CD4-positive, alpha-beta memory T cell (primary cell): Measurements from ENCODE around the gene UNC80. TPM values are rescaled to one million over a fixed set of nuclear protein-coding genes. Genes with fewer than 3 reads are reported as not detected.

Experiments used
- CTCF ChIA-PET: fragments of 350-600 bp; sonication (Branson Sonifier 250); formaldehyde crosslinking; loops from one replicate; lab custom pipeline; 2021; ENCODE audit warnings: inconsistent platforms; ENCODE audit not compliant: partially characterized antibody; lab: Charles Lee
- POLR2A ChIA-PET: fragments of 350-600 bp; sonication (Branson Sonifier 250); formaldehyde crosslinking; loops from one replicate; lab custom pipeline; 2021; ENCODE audit not compliant: partially characterized antibody; lab: Charles Lee
- DNase-seq, 5 donors: peaks; one replicate each; pipeline versions ENCODE4 v3.0.0 to v3.0.0-alpha.2; 2020 to 2022; ENCODE audit warnings: mixed read lengths in 1 of 5
- H3K27ac ChIP-seq: one replicate; pipeline ENCODE4 v1.7.0; 2013; ENCODE audit warnings: low read depth, low read length
- H3K27me3 ChIP-seq: 2 replicates; pipeline ENCODE4 v1.7.0; 2013; ENCODE audit warnings: mild to moderate bottlenecking, low read length, moderate library complexity; ENCODE audit not compliant: insufficient read depth
- H3K36me3 ChIP-seq: 2 replicates; pipeline ENCODE4 v1.7.0; 2013; ENCODE audit warnings: mild to moderate bottlenecking, low read length, moderate library complexity; ENCODE audit not compliant: insufficient read depth
- H3K4me1 ChIP-seq: 2 replicates; pipeline ENCODE4 v1.7.0; 2013; ENCODE audit warnings: mild to moderate bottlenecking, low read length, moderate library complexity; ENCODE audit not compliant: insufficient read depth
- H3K4me3 ChIP-seq, 2 donors: one replicate each; pipeline ENCODE4 v1.7.0; 2013; ENCODE audit warnings: low read length in 2 of 2, mild to moderate bottlenecking in 1 of 2
- H3K9me3 ChIP-seq, 2 donors: one replicate each; pipeline ENCODE4 v1.7.0; 2013; ENCODE audit warnings: low read length in 2 of 2, control low read depth in 1 of 2; ENCODE audit not compliant: control insufficient read depth in 1 of 2
- H3K27ac Mint-ChIP-seq, 7 donors: one replicate each; pipeline ENCODE4 v1.8.0; 2020 to 2021; ENCODE audit warnings: mixed read lengths in 7 of 7, mild to moderate bottlenecking in 6 of 7, inconsistent platforms in 3 of 7, moderate library complexity in 3 of 7
- H3K27me3 Mint-ChIP-seq, 2 donors: one replicate each; pipeline ENCODE4 v1.8.0; 2020 to 2021; ENCODE audit warnings: mixed read lengths in 2 of 2
- H3K36me3 Mint-ChIP-seq, 2 donors: one replicate each; pipeline ENCODE4 v1.8.0; 2020 to 2021; ENCODE audit warnings: mixed read lengths in 2 of 2, inconsistent platforms in 1 of 2, mild to moderate bottlenecking in 1 of 2
- H3K4me1 Mint-ChIP-seq, 4 donors: one replicate each; pipeline ENCODE4 v1.8.0; 2020 to 2021; ENCODE audit warnings: mixed read lengths in 4 of 4, mild to moderate bottlenecking in 1 of 4
- H3K4me3 Mint-ChIP-seq, 8 donors: one replicate each; pipeline ENCODE4 v1.8.0; 2020 to 2021; ENCODE audit warnings: mixed read lengths in 8 of 8, mild to moderate bottlenecking in 7 of 8, moderate library complexity in 6 of 8, inconsistent platforms in 3 of 8
- H3K9me3 Mint-ChIP-seq, 8 donors: one replicate each; pipeline ENCODE4 v1.8.0; 2020 to 2021; ENCODE audit warnings: mixed read lengths in 8 of 8, mild to moderate bottlenecking in 5 of 8, inconsistent platforms in 3 of 8, moderate library complexity in 1 of 8
- intact Hi-C: fragments of 100-400 bp; cut with micrococcal nuclease; formaldehyde crosslinking; loops from one replicate; pipeline ENCODE4 v1.15.1; 2023
- polyA plus RNA-seq, 2 donors: library from polyadenylated mRNA; unstranded; fragments of 300-500 nt; fragmentation: Illumina TruSeq; gene quantifications; one replicate each; pipeline ENCODE4 v1.2.3, GENCODE V29; 2021
- total RNA-seq, 2 experiments: library from RNA; stranded (reverse); gene quantifications; one replicate each; pipeline ENCODE4 v1.2.3, GENCODE V29; 2021

UNC80 gene
- total and polyA plus RNA-seq, 4 experiments from 2014 or later, result not detected

GRCh38 chr2:209806318-209806717, 34.7 kb downstream of the UNC80 start:
- Histone ChIP-seq H3K9me3 (no peaks in the 10 kb centered on the region), H3K27ac (no peak overlapping the region), H3K4me1 (no peaks in the 10 kb centered on the region), H3K4me3 (no peak overlapping the region), H3K36me3 (no peaks in the 10 kb centered on the region), H3K27me3 (no peaks in the 10 kb centered on the region)
- intact Hi-C loops, result no loop called here
- Mint-ChIP-seq H3K36me3 (no peaks in the 10 kb centered on the region), H3K4me3 (no peak overlapping the region), H3K27ac (no peak overlapping the region), H3K4me1 (no peaks in the 10 kb centered on the region), H3K9me3 (peaks cover 0 to 3% (median 0%) of the 10 kb centered on the region in 8 donors), H3K27me3 (peaks cover 3 to 4% of the 10 kb centered on the region in 2 donors)
- ChIA-PET CTCF (no interaction called here), POLR2A (no interaction called here)
- no peak for DNase-seq

DNA sequence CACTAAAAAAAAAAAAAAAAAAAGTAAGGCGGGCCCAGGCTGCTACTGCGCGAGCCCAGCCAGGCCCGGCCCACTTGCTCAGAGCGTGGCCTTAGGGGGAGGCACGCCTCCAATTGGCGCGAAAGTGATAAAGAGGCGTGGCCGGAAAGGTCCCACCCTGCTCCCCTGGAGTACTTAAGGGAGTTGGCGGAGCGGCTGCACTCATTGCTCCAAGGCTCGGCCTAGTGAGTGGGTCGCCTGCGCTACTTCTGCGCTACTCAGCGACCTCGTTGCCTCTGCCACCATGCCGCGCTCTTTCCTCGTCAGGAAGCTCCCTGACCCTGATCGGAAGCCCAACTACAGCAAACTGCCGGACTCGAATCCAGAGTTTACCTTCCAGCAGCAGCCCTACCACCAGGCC, 36.9 kb downstream of the UNC80 start:
- Mint-ChIP-seq H3K36me3 (no peaks in the 10 kb centered on the region), H3K27me3 (peaks cover 0 to 3% of the 10 kb centered on the region in 2 donors), H3K27ac (no peak overlapping the region), H3K4me1 (no peaks in the 10 kb centered on the region), H3K4me3 (no peak overlapping the region), H3K9me3 (peaks cover 0 to 3% (median 0%) of the 10 kb centered on the region in 8 donors)
- no peak for DNase-seq
- no peak overlapping the region for H3K27ac ChIP-seq
- no peaks in the 10 kb centered on the region for H3K36me3 ChIP-seq
- ChIA-PET POLR2A (no interaction called here), CTCF (no interaction called here)
- intact Hi-C loops, result no loop called here
- H3K4me3 ChIP-seq, result no peak overlapping the region
- H3K27me3 ChIP-seq, result no peaks in the 10 kb centered on the region
- no peaks in the 10 kb centered on the region for H3K4me1 ChIP-seq
- H3K9me3 ChIP-seq, result no peaks in the 10 kb centered on the region

GRCh38 chr2:209809256-209809655, 37.6 kb downstream of the UNC80 start:
- Histone ChIP-seq H3K27me3 (no peaks in the 10 kb centered on the region), H3K36me3 (no peaks in the 10 kb centered on the region), H3K27ac (no peak overlapping the region), H3K9me3 (no peaks in the 10 kb centered on the region), H3K4me1 (no peaks in the 10 kb centered on the region), H3K4me3 (no peak overlapping the region)
- no peaks in the 10 kb centered on the region for H3K4me1 Mint-ChIP-seq
- peaks cover 0 to 3% (median 0%) of the 10 kb centered on the region in 8 donors for H3K9me3 Mint-ChIP-seq
- intact Hi-C loops, result no loop called here
- H3K27ac Mint-ChIP-seq, result no peak overlapping the region
- H3K27me3 Mint-ChIP-seq, result peaks cover 0 to 2% of the 10 kb centered on the region in 2 donors
- ChIA-PET CTCF (no interaction called here), POLR2A (no interaction called here)
- H3K4me3 Mint-ChIP-seq, result no peak overlapping the region
- no peak for DNase-seq
- no peaks in the 10 kb centered on the region for H3K36me3 Mint-ChIP-seq

DNA sequence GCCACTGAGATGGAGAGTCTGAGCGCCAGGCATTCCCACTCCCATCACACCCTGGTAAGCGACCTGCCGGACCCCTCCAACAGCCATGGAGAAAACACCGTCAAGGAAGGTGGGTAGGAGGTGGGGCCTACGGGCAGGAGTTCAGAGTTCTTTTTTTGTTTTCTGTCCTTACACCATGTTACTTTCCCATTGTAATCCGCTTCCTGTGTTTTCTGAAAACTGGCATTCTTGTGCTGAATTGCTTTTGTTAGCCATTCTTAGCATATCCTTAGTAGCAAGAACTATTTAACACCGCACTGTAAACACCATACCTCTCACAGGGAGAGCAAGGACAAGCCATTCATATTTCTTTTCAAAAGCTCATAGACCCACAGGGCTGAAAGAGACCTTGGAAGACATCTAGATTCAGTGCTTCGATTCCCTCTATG, 46.2 kb downstream of the UNC80 start:
- no peak overlapping the region for H3K27ac Mint-ChIP-seq
- H3K27me3 ChIP-seq, result no peaks in the 10 kb centered on the region
- H3K4me1 ChIP-seq, result no peaks in the 10 kb centered on the region
- H3K27ac ChIP-seq, result no peak overlapping the region
- H3K27me3 Mint-ChIP-seq, result peaks cover 0 to 4% of the 10 kb centered on the region in 2 donors
- H3K36me3 ChIP-seq, result no peaks in the 10 kb centered on the region
- no peak overlapping the region for H3K4me3 ChIP-seq
- H3K4me1 Mint-ChIP-seq, result no peaks in the 10 kb centered on the region
- peaks cover 0 to 4% (median 0%) of the 10 kb centered on the region in 8 donors for H3K9me3 Mint-ChIP-seq
- intact Hi-C loops, result no loop called here
- H3K36me3 Mint-ChIP-seq, result no peaks in the 10 kb centered on the region
- ChIA-PET CTCF (no interaction called here), POLR2A (no interaction called here)
- DNase-seq, result no peak
- no peaks in the 10 kb centered on the region for H3K9me3 ChIP-seq
- no peak overlapping the region for H3K4me3 Mint-ChIP-seq

DNA sequence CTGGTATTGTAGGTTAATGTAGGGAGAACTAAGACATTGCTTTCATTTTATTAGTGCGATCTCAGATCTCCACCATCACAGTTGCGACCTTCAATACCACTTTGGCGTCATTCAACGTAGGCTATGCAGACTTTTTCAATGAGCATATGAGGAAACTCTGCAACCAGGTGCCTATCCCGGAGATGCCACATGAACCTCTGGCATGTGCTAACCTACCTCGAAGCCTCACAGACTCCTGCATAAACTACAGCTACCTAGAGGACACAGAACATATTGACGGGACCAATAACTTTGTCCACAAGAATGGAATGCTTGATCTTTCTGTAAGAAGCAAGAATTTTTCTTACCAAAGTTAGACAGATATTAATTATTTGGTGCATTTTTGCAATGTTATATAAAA, 47.3 kb downstream of the UNC80 start:
- H3K27ac ChIP-seq, result no peak overlapping the region
- H3K4me1 Mint-ChIP-seq, result no peaks in the 10 kb centered on the region
- DNase-seq, result no peak
- peaks cover 0 to 2% of the 10 kb centered on the region in 2 donors for H3K27me3 Mint-ChIP-seq
- no peaks in the 10 kb centered on the region for H3K36me3 Mint-ChIP-seq
- no peak overlapping the region for H3K27ac Mint-ChIP-seq
- POLR2A ChIA-PET, result no interaction called here
- no peaks in the 10 kb centered on the region for H3K27me3 ChIP-seq
- H3K9me3 ChIP-seq, result no peaks in the 10 kb centered on the region
- no peak overlapping the region for H3K4me3 ChIP-seq
- no peak overlapping the region for H3K4me3 Mint-ChIP-seq
- CTCF ChIA-PET, result no interaction called here
- intact Hi-C loops, result no loop called here
- H3K36me3 ChIP-seq, result no peaks in the 10 kb centered on the region
- peaks cover 0 to 3% (median 0%) of the 10 kb centered on the region in 8 donors for H3K9me3 Mint-ChIP-seq
- no peaks in the 10 kb centered on the region for H3K4me1 ChIP-seq

DNA sequence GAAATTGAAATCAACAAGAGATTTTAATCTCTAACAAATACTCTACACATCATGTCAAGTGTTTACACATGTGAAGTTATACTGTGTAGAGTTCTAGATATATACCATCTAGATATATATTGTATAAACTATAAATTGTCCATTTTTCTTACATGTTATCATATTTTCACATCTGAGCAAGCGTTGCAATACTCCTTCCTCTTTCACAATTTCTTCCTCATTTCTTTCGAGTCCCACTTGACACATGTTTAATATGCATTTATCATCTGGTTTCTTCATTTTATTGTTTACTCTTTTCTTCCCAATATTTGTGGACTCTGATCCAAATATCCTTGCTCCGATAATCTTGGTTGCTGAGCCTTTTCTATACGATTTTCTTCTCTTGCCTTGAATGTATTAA, 50.2 kb downstream of the UNC80 start:
- H3K9me3 Mint-ChIP-seq, result peaks cover 0 to 3% (median 0%) of the 10 kb centered on the region in 8 donors
- Histone ChIP-seq H3K27me3 (no peaks in the 10 kb centered on the region), H3K36me3 (no peaks in the 10 kb centered on the region), H3K4me3 (no peak overlapping the region), H3K27ac (no peak overlapping the region), H3K9me3 (no peaks in the 10 kb centered on the region), H3K4me1 (no peaks in the 10 kb centered on the region)
- no peaks in the 10 kb centered on the region for H3K4me1 Mint-ChIP-seq
- DNase-seq, result no peak
- peaks cover 2 to 3% of the 10 kb centered on the region in 2 donors for H3K27me3 Mint-ChIP-seq
- intact Hi-C loops, result no loop called here
- no peak overlapping the region for H3K4me3 Mint-ChIP-seq
- H3K27ac Mint-ChIP-seq, result no peak overlapping the region
- POLR2A ChIA-PET, result no interaction called here
- CTCF ChIA-PET, result no interaction called here
- H3K36me3 Mint-ChIP-seq, result no peaks in the 10 kb centered on the region

DNA sequence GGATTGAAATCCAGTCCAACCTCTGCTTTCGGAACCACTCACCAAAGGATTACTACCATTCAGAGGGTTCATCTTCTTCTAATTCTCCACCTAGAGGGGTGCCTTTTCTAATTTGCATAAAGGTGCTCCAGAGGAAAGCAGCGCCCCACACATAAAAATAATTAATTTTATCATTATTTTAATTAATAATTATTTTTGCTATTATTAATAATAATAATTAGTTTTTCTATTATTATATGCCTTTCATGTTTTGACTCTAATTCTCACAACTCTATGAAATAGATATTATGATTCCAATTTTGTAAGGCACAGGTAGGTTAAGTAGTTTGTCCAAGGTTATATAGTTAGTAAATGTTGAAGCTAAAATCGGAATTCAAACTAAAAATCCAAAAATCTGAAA, 51.9 kb downstream of the UNC80 start:
- DNase-seq, result no peak
- no peaks in the 10 kb centered on the region for H3K27me3 ChIP-seq
- H3K9me3 ChIP-seq, result no peaks in the 10 kb centered on the region
- CTCF ChIA-PET, result no interaction called here
- Mint-ChIP-seq H3K36me3 (no peaks in the 10 kb centered on the region), H3K4me3 (no peak overlapping the region), H3K9me3 (peaks cover 0 to 3% (median 0%) of the 10 kb centered on the region in 8 donors), H3K27ac (no peak overlapping the region), H3K27me3 (peaks cover 0 to 3% of the 10 kb centered on the region in 2 donors), H3K4me1 (no peaks in the 10 kb centered on the region)
- no peak overlapping the region for H3K4me3 ChIP-seq
- H3K36me3 ChIP-seq, result no peaks in the 10 kb centered on the region
- POLR2A ChIA-PET, result no interaction called here
- no peaks in the 10 kb centered on the region for H3K4me1 ChIP-seq
- H3K27ac ChIP-seq, result no peak overlapping the region
- intact Hi-C loops, result no loop called here

DNA sequence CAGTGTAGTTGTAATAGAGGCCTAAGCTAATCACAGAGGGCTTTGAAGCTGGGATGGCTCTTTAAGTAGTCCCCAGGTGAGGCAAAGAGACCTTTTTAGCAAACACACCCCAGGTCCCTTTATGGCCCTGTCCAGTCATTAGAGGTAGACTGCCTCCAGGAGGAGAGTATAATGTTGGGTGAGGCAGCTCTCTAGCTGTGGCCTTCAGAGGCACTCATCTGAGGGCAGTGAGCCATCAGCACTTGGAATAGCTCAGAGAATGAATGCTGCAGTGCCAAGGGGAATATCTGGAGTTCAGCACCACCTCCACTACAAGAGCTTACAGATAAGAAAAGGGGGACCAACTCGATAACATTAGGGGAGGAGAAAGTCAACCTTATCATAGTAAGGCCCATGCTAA, 52.8 kb downstream of the UNC80 start:
- Mint-ChIP-seq H3K27me3 (peaks cover 0 to 3% of the 10 kb centered on the region in 2 donors), H3K9me3 (peaks cover 0 to 3% (median 0%) of the 10 kb centered on the region in 8 donors), H3K27ac (no peak overlapping the region), H3K4me3 (no peak overlapping the region), H3K4me1 (no peaks in the 10 kb centered on the region), H3K36me3 (no peaks in the 10 kb centered on the region)
- Histone ChIP-seq H3K27me3 (no peaks in the 10 kb centered on the region), H3K9me3 (no peaks in the 10 kb centered on the region), H3K36me3 (no peaks in the 10 kb centered on the region), H3K4me1 (no peaks in the 10 kb centered on the region), H3K4me3 (no peak overlapping the region), H3K27ac (no peak overlapping the region)
- DNase-seq, result no peak
- intact Hi-C loops, result no loop called here
- ChIA-PET CTCF (no interaction called here), POLR2A (no interaction called here)
